Activated B cell treated with CpG ODN at 0.5 μM for 24 hours (primary cell): ENCODE measurements around the gene SRXN1. TPM values are rescaled to one million over a fixed set of nuclear protein-coding genes. Genes with fewer than 3 reads are reported as not detected.
A peak's percentile ranks its signal among the peaks of the same experiment; 100 is the strongest.
"Not testable (repeated sequence)": the region's sequence is repeated elsewhere in the genome, so short reads cannot be mapped to it uniquely, and the experiment has no call there.

Experiments used
- ATAC-seq: fragments of 200-7000 bp; cut with Tn5 transposase; one replicate; pipeline ENCODE4 v1.10.0; 2021; ENCODE audit warnings: low read depth, mild to moderate bottlenecking, moderate library complexity
- CTCF ChIA-PET: fragments of 350-600 bp; sonication (Branson Sonifier 250); formaldehyde crosslinking; loops from one replicate; lab custom pipeline; 2021; ENCODE audit warnings: antibody characterized with exemption; lab: Charles Lee
- POLR2A ChIA-PET: fragments of 350-600 bp; sonication (Branson Sonifier 250); formaldehyde crosslinking; loops from one replicate; lab custom pipeline; 2021; ENCODE audit warnings: antibody characterized with exemption; lab: Charles Lee
- DNase-seq: peaks from one replicate; pipeline ENCODE4 v3.0.0; 2022
- H3K27ac Mint-ChIP-seq: one replicate; pipeline ENCODE4 v1.8.0; 2020; ENCODE audit warnings: mixed read lengths
- H3K27me3 Mint-ChIP-seq: one replicate; pipeline ENCODE4 v1.8.0; 2021; ENCODE audit warnings: mixed read lengths
- H3K36me3 Mint-ChIP-seq: one replicate; pipeline ENCODE4 v1.8.0; 2021; ENCODE audit warnings: low read depth, mixed read lengths
- H3K4me1 Mint-ChIP-seq: one replicate; pipeline ENCODE4 v1.8.0; 2021; ENCODE audit warnings: mixed read lengths
- H3K4me3 Mint-ChIP-seq: one replicate; pipeline ENCODE4 v1.8.0; 2020; ENCODE audit warnings: mild to moderate bottlenecking, mixed read lengths
- H3K9me3 Mint-ChIP-seq: one replicate; pipeline ENCODE4 v1.8.0; 2020; ENCODE audit warnings: mixed read lengths
- CTCF ChIP-seq: fragments of 200-600 bp; IDR thresholded peaks from one replicate; pipeline ENCODE4 v1.8.0; 2022; ENCODE audit warnings: antibody characterized with exemption, mild to moderate bottlenecking
- intact Hi-C: fragments of 100-400 bp; cut with micrococcal nuclease; formaldehyde crosslinking; loops from one replicate; pipeline ENCODE4 v1.15.1; 2024
- total RNA-seq: library from RNA; stranded (reverse); gene quantifications from 2 replicates; pipeline ENCODE4 v1.2.3, GENCODE V29; 2022

The SRXN1 gene
- total RNA-seq, 1 donor from 2014 or later, result 7.4 TPM

- Mint-ChIP-seq H3K4me1 (peaks cover 10% of the 10 kb centered on the region), H3K9me3 (no peaks in the 10 kb centered on the region), H3K27ac (no peak overlapping the region), H3K27me3 (peaks cover 19% of the 10 kb centered on the region), H3K36me3 (peaks cover 14% of the 10 kb centered on the region), H3K4me3 (no peak overlapping the region)
- ChIA-PET CTCF (interaction anchor here (0.6 to 2.2 kb wide), 11 partner anchors 11 to 291 kb away, joined by 3 to 13 read pairs (median 3); no protein-coding TSS in a partner anchor), POLR2A (no interaction called here)
- DNase-seq, result peak; percentile 70
- peak; percentile 81 for TF ChIP-seq CTCF
- peak; percentile 90 for ATAC-seq
- intact Hi-C loops, result loop anchor here (1.0 kb wide), 2 partner anchors 84 to 291 kb away; no protein-coding TSS in a partner anchor
Measured at GRCh38 chr20:645318-646106, 7.5 kb downstream of the SRXN1 start.

GRCh38 chr20:644692-645317 is 8.2 kb downstream of the SRXN1 start:
- ChIA-PET CTCF (interaction anchor here (0.7 to 2.2 kb wide), 7 partner anchors 11 to 291 kb away, joined by 3 to 13 read pairs (median 3); no protein-coding TSS in a partner anchor), POLR2A (no interaction called here)
- Mint-ChIP-seq H3K27ac (no peak overlapping the region), H3K4me1 (peaks cover 10% of the 10 kb centered on the region), H3K9me3 (no peaks in the 10 kb centered on the region), H3K27me3 (peaks cover 19% of the 10 kb centered on the region), H3K36me3 (peaks cover 14% of the 10 kb centered on the region), H3K4me3 (no peak overlapping the region)
- ATAC-seq (no peak), DNase-seq (no peak)
- TF ChIP-seq CTCF, result no peak
- intact Hi-C loops, result loop anchor here (1.0 kb wide), 2 partner anchors 84 to 291 kb away; no protein-coding TSS in a partner anchor

GRCh38 chr20:642398-643174 is 10.4 kb downstream of the SRXN1 start:
- Mint-ChIP-seq H3K4me3 (no peak overlapping the region), H3K4me1 (peaks cover 10% of the 10 kb centered on the region), H3K27ac (no peak overlapping the region), H3K36me3 (peaks cover under 1% of the 10 kb centered on the region), H3K9me3 (no peaks in the 10 kb centered on the region), H3K27me3 (peaks cover 19% of the 10 kb centered on the region)
- DNase-seq, result no peak
- no peak for TF ChIP-seq CTCF
- POLR2A ChIA-PET, result no interaction called here
- CTCF ChIA-PET, result no interaction called here
- no peak for ATAC-seq
- intact Hi-C loops, result no loop called here

GRCh38 chr20:642013-642397 is 11.0 kb downstream of the SRXN1 start:
- H3K4me1 Mint-ChIP-seq, H3K4me3 Mint-ChIP-seq, ATAC-seq, POLR2A ChIA-PET, intact Hi-C loops, H3K36me3 Mint-ChIP-seq, DNase-seq, H3K9me3 Mint-ChIP-seq, H3K27ac Mint-ChIP-seq: not testable (repeated sequence)
- peaks cover 19% of the 10 kb centered on the region for H3K27me3 Mint-ChIP-seq
- CTCF ChIA-PET, result interaction anchor here (1.4 kb wide), 1 partner anchor 25 kb away, joined by 3 read pairs; no protein-coding TSS in a partner anchor

GRCh38 chr20:641516-641875 is 11.5 kb downstream of the SRXN1 start:
- Mint-ChIP-seq H3K9me3 (no peaks in the 10 kb centered on the region), H3K27me3 (peaks cover 19% of the 10 kb centered on the region), H3K4me3 (no peak overlapping the region), H3K27ac (no peak overlapping the region), H3K4me1 (peaks cover 10% of the 10 kb centered on the region), H3K36me3 (no peaks in the 10 kb centered on the region)
- POLR2A ChIA-PET, result no interaction called here
- no peak for DNase-seq
- TF ChIP-seq CTCF, result no peak
- intact Hi-C loops, result no loop called here
- ATAC-seq, result no peak
- CTCF ChIA-PET, result interaction anchor here (1.4 kb wide), 1 partner anchor 26 kb away, joined by 3 read pairs; no protein-coding TSS in a partner anchor
